ENCODE measurements around the gene GJC1.
A peak's percentile ranks its signal among the peaks of the same experiment; 100 is the strongest.

Gene GJC1

DNA sequence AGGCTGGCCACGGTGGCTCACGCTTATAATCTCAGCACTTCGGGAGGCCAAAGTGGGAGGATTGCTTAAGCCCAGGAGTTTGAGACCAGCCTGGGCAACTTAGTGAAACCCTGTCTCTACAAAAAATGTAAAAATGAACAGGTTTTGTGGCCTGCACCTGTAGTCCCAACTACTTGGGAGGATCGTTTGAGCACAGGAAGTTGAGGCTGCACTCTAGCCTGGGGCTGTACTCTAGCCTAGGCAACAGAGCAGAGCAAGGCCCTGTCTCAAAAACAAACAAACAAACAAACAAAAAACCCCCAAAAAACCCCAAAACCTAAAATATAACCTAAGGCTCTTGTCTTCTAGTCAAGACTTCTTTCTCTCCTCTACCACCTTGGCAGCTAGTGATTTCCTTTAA, 10.2 kb upstream of the GJC1 start:
- no CpG with 5 or more reads among the region's 4 CpGs for WGBS (ENCODE audit: extremely low coverage, insufficient coverage, insufficient read length)

DNA sequence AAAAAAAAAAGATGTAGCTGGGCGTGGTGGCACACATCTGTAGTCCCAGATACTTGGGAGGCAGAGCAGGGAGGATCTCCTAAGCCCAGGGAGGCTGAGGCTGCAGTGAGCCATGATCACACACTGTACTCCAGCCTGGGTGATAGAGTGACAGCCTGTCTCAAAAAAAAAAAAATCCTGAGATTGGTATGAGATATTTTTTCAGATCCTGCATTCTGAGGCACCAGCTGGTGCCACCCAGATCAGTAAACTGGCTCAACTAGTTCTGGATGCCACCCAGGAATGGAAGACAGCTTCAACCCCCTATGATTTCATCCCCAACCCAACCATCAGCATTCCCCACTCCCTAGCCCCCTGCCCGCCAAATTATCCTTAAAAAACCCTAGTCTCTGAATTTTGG, 7.1 kb upstream of the GJC1 start:
- Histone ChIP-seq H3K9ac (ENCODE audit: low read length) (no peak overlapping the region), H3K79me1 (ENCODE audit: low read length) (peaks cover 2% of the 10 kb centered on the region), H3K14ac (ENCODE audit: low read length) (no peak overlapping the region), H4K8ac (ENCODE audit: low read depth, low read length) (no peak overlapping the region), H2BK12ac (ENCODE audit: low read length) (no peak overlapping the region), H3K27ac (ENCODE audit: low read depth, low read length) (no peak overlapping the region), H2AFZ (ENCODE audit: insufficient read depth, low read length, poor library complexity) (no peak overlapping the region), H3K4me2 (ENCODE audit: low read length) (no peak overlapping the region), H2BK120ac (ENCODE audit: insufficient read depth, low read length, poor library complexity) (no peak overlapping the region), H4K12ac (ENCODE audit: low read depth, low read length) (no peak overlapping the region), H3K9me3 (ENCODE audit: insufficient read depth, low read depth, low read length) (no peaks in the 10 kb centered on the region), H3K18ac (ENCODE audit: low read length) (no peak overlapping the region), H3K79me2 (ENCODE audit: control insufficient read depth, insufficient read depth, low read length, poor library complexity) (no peaks in the 10 kb centered on the region), H3K27me3 (ENCODE audit: insufficient read depth, low read length) (no peaks in the 10 kb centered on the region), H4K91ac (ENCODE audit: low read depth, low read length) (no peak overlapping the region), H2BK5ac (ENCODE audit: low read depth, low read length, poor library complexity) (no peak overlapping the region), H3K4ac (ENCODE audit: low read depth, low read length) (no peak overlapping the region), H2AK5ac (ENCODE audit: low read length) (no peak overlapping the region), H3K36me3 (ENCODE audit: control insufficient read depth in 1 of 2, insufficient read depth in 2 of 2, low read length in 2 of 2) (no peaks in the 10 kb centered on the region), H3K23ac (ENCODE audit: low read length) (no peak overlapping the region), H3K4me1 (ENCODE audit: control insufficient read depth in 1 of 2, insufficient read depth in 2 of 2, low read length in 2 of 2) (peaks cover 3 to 5% of the 10 kb centered on the region in 2 experiments), H3K4me3 (ENCODE audit: low read depth, low read length) (no peak overlapping the region)
- no peak for DNase-seq
- no CpG with 5 or more reads among the region's 2 CpGs for WGBS (ENCODE audit: extremely low coverage, insufficient coverage, insufficient read length)

More for the DNA sequence above, 10.2 kb upstream of the GJC1 start:
- H3K9ac ChIP-seq (ENCODE audit: low read length) = no peak overlapping the region
- H2AK5ac ChIP-seq (ENCODE audit: low read length) = no peak overlapping the region
- no peak overlapping the region for H3K27ac ChIP-seq (ENCODE audit: low read depth, low read length)
- H4K12ac ChIP-seq (ENCODE audit: low read depth, low read length) = no peak overlapping the region
- no peak for DNase-seq
- H3K9me3 ChIP-seq (ENCODE audit: insufficient read depth, low read depth, low read length) = no peaks in the 10 kb centered on the region
- no peak overlapping the region for H3K4me2 ChIP-seq (ENCODE audit: low read length)
- H2AFZ ChIP-seq (ENCODE audit: insufficient read depth, low read length, poor library complexity) = no peak overlapping the region
- H3K36me3 ChIP-seq (ENCODE audit: control insufficient read depth in 1 of 2, insufficient read depth in 2 of 2, low read length in 2 of 2) = no peaks in the 10 kb centered on the region
- H3K79me2 ChIP-seq (ENCODE audit: control insufficient read depth, insufficient read depth, low read length, poor library complexity) = no peaks in the 10 kb centered on the region
- no peak overlapping the region for H3K23ac ChIP-seq (ENCODE audit: low read length)
- H3K4me3 ChIP-seq (ENCODE audit: low read depth, low read length) = no peak overlapping the region
- peaks cover 0 to 4% of the 10 kb centered on the region in 2 experiments for H3K4me1 ChIP-seq (ENCODE audit: control insufficient read depth in 1 of 2, insufficient read depth in 2 of 2, low read length in 2 of 2)
- no peaks in the 10 kb centered on the region for H3K27me3 ChIP-seq (ENCODE audit: insufficient read depth, low read length)
- no peaks in the 10 kb centered on the region for H3K79me1 ChIP-seq (ENCODE audit: low read length)
- no peak overlapping the region for H4K8ac ChIP-seq (ENCODE audit: low read depth, low read length)
- no peak overlapping the region for H3K14ac ChIP-seq (ENCODE audit: low read length)
- H2BK5ac ChIP-seq (ENCODE audit: low read depth, low read length, poor library complexity) = no peak overlapping the region
- H4K91ac ChIP-seq (ENCODE audit: low read depth, low read length) = no peak overlapping the region
- H2BK120ac ChIP-seq (ENCODE audit: insufficient read depth, low read length, poor library complexity) = no peak overlapping the region
- no peak overlapping the region for H3K18ac ChIP-seq (ENCODE audit: low read length)
- H3K4ac ChIP-seq (ENCODE audit: low read depth, low read length) = no peak overlapping the region
- no peak overlapping the region for H2BK12ac ChIP-seq (ENCODE audit: low read length)

DNA sequence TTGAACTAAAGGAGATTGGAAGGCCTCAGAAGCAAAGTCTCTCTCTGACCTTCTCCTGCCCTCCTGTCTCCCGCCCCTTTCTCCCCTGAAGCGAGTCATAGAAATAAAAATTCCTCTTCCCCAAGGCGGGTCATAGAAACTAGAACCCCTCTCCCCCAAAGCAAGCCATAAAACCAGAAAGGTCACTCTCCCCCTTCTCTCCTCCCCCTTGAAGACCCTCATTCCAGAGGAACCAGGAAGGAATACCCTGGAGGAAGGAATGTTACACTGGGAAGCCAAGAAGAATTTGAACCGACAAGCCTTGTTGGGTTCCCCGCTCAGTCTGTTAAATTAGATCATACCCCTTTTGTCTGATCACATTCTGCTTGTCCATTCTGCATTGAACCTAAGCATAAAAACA, 2.7 kb upstream of the GJC1 start:
- no peak overlapping the region for H3K18ac ChIP-seq (ENCODE audit: low read length)
- H3K23ac ChIP-seq (ENCODE audit: low read length) = no peak overlapping the region
- no peak overlapping the region for H2BK12ac ChIP-seq (ENCODE audit: low read length)
- peaks cover 14% of the 10 kb centered on the region for H3K79me2 ChIP-seq (ENCODE audit: control insufficient read depth, insufficient read depth, low read length, poor library complexity)
- H3K9me3 ChIP-seq (ENCODE audit: insufficient read depth, low read depth, low read length) = no peaks in the 10 kb centered on the region
- H2BK120ac ChIP-seq (ENCODE audit: insufficient read depth, low read length, poor library complexity) = no peak overlapping the region
- H2AK5ac ChIP-seq (ENCODE audit: low read length) = no peak overlapping the region
- H3K4ac ChIP-seq (ENCODE audit: low read depth, low read length) = no peak overlapping the region
- no peaks in the 10 kb centered on the region for H3K27me3 ChIP-seq (ENCODE audit: insufficient read depth, low read length)
- no peak overlapping the region for H4K12ac ChIP-seq (ENCODE audit: low read depth, low read length)
- no peaks in the 10 kb centered on the region for H3K36me3 ChIP-seq (ENCODE audit: control insufficient read depth in 1 of 2, insufficient read depth in 2 of 2, low read length in 2 of 2)
- no peak for DNase-seq
- H3K9ac ChIP-seq (ENCODE audit: low read length) = no peak overlapping the region
- no peak overlapping the region for H3K4me3 ChIP-seq (ENCODE audit: low read depth, low read length)
- WGBS (ENCODE audit: extremely low coverage, insufficient coverage, insufficient read length) = no CpG with 5 or more reads among the region's 5 CpGs
- H3K14ac ChIP-seq (ENCODE audit: low read length) = no peak overlapping the region
- no peak overlapping the region for H4K8ac ChIP-seq (ENCODE audit: low read depth, low read length)
- H4K91ac ChIP-seq (ENCODE audit: low read depth, low read length) = no peak overlapping the region
- no peak overlapping the region for H2AFZ ChIP-seq (ENCODE audit: insufficient read depth, low read length, poor library complexity)
- no peak overlapping the region for H3K27ac ChIP-seq (ENCODE audit: low read depth, low read length)
- no peak overlapping the region for H2BK5ac ChIP-seq (ENCODE audit: low read depth, low read length, poor library complexity)
- peaks cover 15% of the 10 kb centered on the region for H3K79me1 ChIP-seq (ENCODE audit: low read length)
- H3K4me1 ChIP-seq (ENCODE audit: control insufficient read depth in 1 of 2, insufficient read depth in 2 of 2, low read length in 2 of 2) = peaks cover 3 to 8% of the 10 kb centered on the region in 2 experiments
- H3K4me2 ChIP-seq (ENCODE audit: low read length) = peak overlapping the region; percentile 39

DNA sequence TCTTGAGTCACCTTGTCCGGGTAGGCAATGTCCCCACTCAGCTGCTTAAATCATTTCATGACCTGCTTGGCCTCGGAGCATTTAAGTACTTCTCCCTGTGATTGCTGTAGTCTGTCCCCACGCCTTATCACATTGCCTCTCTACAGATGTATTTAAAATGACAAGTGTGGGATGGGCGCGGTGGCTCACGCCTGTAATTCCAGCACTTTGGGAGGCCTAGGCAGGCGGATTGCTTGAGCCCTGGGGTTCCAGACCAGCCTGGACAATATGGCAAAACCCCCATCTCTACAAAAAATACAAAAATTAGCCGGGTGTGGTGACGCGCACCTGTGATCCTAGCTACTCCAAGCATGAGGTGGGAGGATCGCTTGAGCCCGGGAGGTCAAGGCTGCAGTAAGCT, 1.3 kb upstream of the GJC1 start:
- H3K4me1 ChIP-seq (ENCODE audit: control insufficient read depth in 1 of 2, insufficient read depth in 2 of 2, low read length in 2 of 2) = peaks cover 4 to 8% of the 10 kb centered on the region in 2 experiments
- H2BK120ac ChIP-seq (ENCODE audit: insufficient read depth, low read length, poor library complexity) = no peak overlapping the region
- H2BK5ac ChIP-seq (ENCODE audit: low read depth, low read length, poor library complexity) = no peak overlapping the region
- no peak overlapping the region for H2AK5ac ChIP-seq (ENCODE audit: low read length)
- H3K4me2 ChIP-seq (ENCODE audit: low read length) = peak overlapping the region; percentile 16
- no peak overlapping the region for H4K91ac ChIP-seq (ENCODE audit: low read depth, low read length)
- H3K14ac ChIP-seq (ENCODE audit: low read length) = no peak overlapping the region
- no peak overlapping the region for H3K9ac ChIP-seq (ENCODE audit: low read length)
- no peak overlapping the region for H3K4ac ChIP-seq (ENCODE audit: low read depth, low read length)
- no peak overlapping the region for H2BK12ac ChIP-seq (ENCODE audit: low read length)
- no peaks in the 10 kb centered on the region for H3K36me3 ChIP-seq (ENCODE audit: control insufficient read depth in 1 of 2, insufficient read depth in 2 of 2, low read length in 2 of 2)
- H3K18ac ChIP-seq (ENCODE audit: low read length) = no peak overlapping the region
- no peak for DNase-seq
- WGBS (ENCODE audit: extremely low coverage, insufficient coverage, insufficient read length) = no CpG with 5 or more reads among the region's 12 CpGs
- no peaks in the 10 kb centered on the region for H3K27me3 ChIP-seq (ENCODE audit: insufficient read depth, low read length)
- H3K9me3 ChIP-seq (ENCODE audit: insufficient read depth, low read depth, low read length) = no peaks in the 10 kb centered on the region
- H3K4me3 ChIP-seq (ENCODE audit: low read depth, low read length) = no peak overlapping the region
- H3K79me2 ChIP-seq (ENCODE audit: control insufficient read depth, insufficient read depth, low read length, poor library complexity) = peaks cover 16% of the 10 kb centered on the region
- peak overlapping the region; percentile 30 for H4K12ac ChIP-seq (ENCODE audit: low read depth, low read length)
- no peak overlapping the region for H3K27ac ChIP-seq (ENCODE audit: low read depth, low read length)
- no peak overlapping the region for H4K8ac ChIP-seq (ENCODE audit: low read depth, low read length)
- no peak overlapping the region for H3K23ac ChIP-seq (ENCODE audit: low read length)
- H3K79me1 ChIP-seq (ENCODE audit: low read length) = peaks cover 15% of the 10 kb centered on the region
- no peak overlapping the region for H2AFZ ChIP-seq (ENCODE audit: insufficient read depth, low read length, poor library complexity)
